ENCODE results near the gene ASCC2.

Gene ASCC2

GRCh38 chr22:29786031-29786430 is 52.0 kb downstream of the ASCC2 start:
- no peak for DNase-seq (ENCODE audit: low spot score)

GRCh38 chr22:29784451-29785361 is 53.4 kb downstream of the ASCC2 start:
- peak; percentile 44 for DNase-seq (ENCODE audit: low spot score)

GRCh38 chr22:29782061-29782845 is 55.8 kb downstream of the ASCC2 start:
- peak; percentile 67 for DNase-seq (ENCODE audit: low spot score)

- peak; percentile 92 for DNase-seq (ENCODE audit: low spot score)
These were observed 57.1 kb downstream of the ASCC2 start for GRCh38 chr22:29780748-29781676.

GRCh38 chr22:29780220-29780619 is 57.9 kb downstream of the ASCC2 start:
- no peak for DNase-seq (ENCODE audit: low spot score)

- no peak for DNase-seq (ENCODE audit: low spot score)
These were observed 64.8 kb downstream of the ASCC2 start for GRCh38 chr22:29773233-29773632.

- DNase-seq (ENCODE audit: low spot score), result peak; percentile 84
These were observed 65.9 kb downstream of the ASCC2 start for GRCh38 chr22:29772170-29772641.

- no peak for DNase-seq (ENCODE audit: low spot score)
These were observed 68.3 kb downstream of the ASCC2 start for GRCh38 chr22:29769723-29770321.

- no peak for DNase-seq (ENCODE audit: low spot score)
These were observed 69.9 kb downstream of the ASCC2 start for GRCh38 chr22:29768052-29768693.

GRCh38 chr22:29767171-29768051 is 70.7 kb downstream of the ASCC2 start, which contains the start of gene UQCR10:
TSS of gene UQCR10 (plus strand) at chr22:29767369. CDS start at chr22:29767399, 30 bp downstream.
- DNase-seq (ENCODE audit: low spot score), result peak; percentile 96

GRCh38 chr22:29766632-29767170 is 71.4 kb downstream of the ASCC2 start, which contains the start of gene ZMAT5:
TSS of gene ZMAT5 (minus strand) at chr22:29767007. CDS start at chr22:29748544, 18,463 bp downstream.
- peak; percentile 99 for DNase-seq (ENCODE audit: low spot score)

- no peak for DNase-seq (ENCODE audit: low spot score)
These were observed 72.0 kb downstream of the ASCC2 start for GRCh38 chr22:29765905-29766631.

- no peak for DNase-seq (ENCODE audit: low spot score)
These were observed 75.8 kb downstream of the ASCC2 start for GRCh38 chr22:29762263-29762662.

- DNase-seq (ENCODE audit: low spot score), result no peak
These were observed 79.1 kb downstream of the ASCC2 start for GRCh38 chr22:29758959-29759358.

- DNase-seq (ENCODE audit: low spot score), result no peak
These were observed 79.9 kb downstream of the ASCC2 start for GRCh38 chr22:29758068-29758622.

- DNase-seq (ENCODE audit: low spot score), result no peak
These were observed 81.0 kb downstream of the ASCC2 start for GRCh38 chr22:29757096-29757495.

- DNase-seq (ENCODE audit: low spot score), result no peak
These were observed 81.7 kb downstream of the ASCC2 start for GRCh38 chr22:29756341-29756740.

- no peak for DNase-seq (ENCODE audit: low spot score)
These were observed 82.2 kb downstream of the ASCC2 start for GRCh38 chr22:29755889-29756288.
